WTC11 (cell line): ENCODE results near the gene PINK1. TPM values are rescaled to one million over a fixed set of nuclear protein-coding genes. Genes with fewer than 3 reads are reported as not detected.

Source experiments
- ATAC-seq: fragments of 200-7000 bp; cut with Tn5 transposase; 2 replicates; pipeline ENCODE4 v1.10.0; 2021; ENCODE audit warnings: mild to moderate bottlenecking, moderate library complexity
- CTCF ChIA-PET: fragments of 300-600 bp; sonication (Branson Sonifier 250); formaldehyde crosslinking; loops from one replicate; lab custom pipeline; 2021; ENCODE audit warnings: antibody characterized with exemption; lab: Charles Lee
- POLR2A ChIA-PET: fragments of 350-600 bp; sonication (Branson Sonifier 250); formaldehyde crosslinking; loops from one replicate; lab custom pipeline; 2021; ENCODE audit warnings: antibody characterized with exemption; lab: Charles Lee
- DNase-seq: peaks from one replicate; pipeline ENCODE4 v3.0.0; 2021; ENCODE audit warnings: low spot score
- H3K27ac Mint-ChIP-seq: 2 replicates; pipeline ENCODE4 v1.8.0; 2021; ENCODE audit warnings: mixed read lengths
- H3K27me3 Mint-ChIP-seq: 2 replicates; pipeline ENCODE4 v1.8.0; 2021; ENCODE audit warnings: low read depth, mild to moderate bottlenecking, moderate library complexity, mixed read lengths
- H3K36me3 Mint-ChIP-seq: 2 replicates; pipeline ENCODE4 v1.8.0; 2021; ENCODE audit warnings: mixed read lengths
- H3K4me1 Mint-ChIP-seq: 2 replicates; pipeline ENCODE4 v1.8.0; 2022; ENCODE audit warnings: mixed read lengths
- H3K4me3 Mint-ChIP-seq: 2 replicates; pipeline ENCODE4 v1.8.0; 2021; ENCODE audit warnings: mild to moderate bottlenecking, moderate library complexity, mixed read lengths
- H3K9me3 Mint-ChIP-seq: 2 replicates; pipeline ENCODE4 v1.8.0; 2021; ENCODE audit warnings: mixed read lengths
- CREB1 ChIP-seq: sonication (generic); formaldehyde crosslinking; IDR thresholded peaks from 2 replicates; pipeline ENCODE4 v1.8.0; 2023; ENCODE audit warnings: mild to moderate bottlenecking, missing genetic modification reagents
- ETV6 ChIP-seq: sonication (generic); formaldehyde crosslinking; IDR thresholded peaks from 2 replicates; pipeline ENCODE4 v1.8.1; 2022; ENCODE audit warnings: mild to moderate bottlenecking, missing genetic modification reagents
- FOXK1 ChIP-seq: sonication (generic); formaldehyde crosslinking; IDR thresholded peaks from 2 replicates; pipeline ENCODE4 v1.8.0; 2022; ENCODE audit warnings: mild to moderate bottlenecking, moderate library complexity, missing genetic modification reagents
- FOXP1 ChIP-seq: sonication (generic); formaldehyde crosslinking; IDR thresholded peaks from 2 replicates; pipeline ENCODE4 v1.8.0; 2022; ENCODE audit warnings: missing genetic modification reagents, mild to moderate bottlenecking, moderate library complexity, borderline replicate concordance
- GRHL2 ChIP-seq: fragments of 250-450 bp; sonication (Bioruptor Pico); IDR thresholded peaks from 2 replicates; pipeline ENCODE4 v1.8.0; 2022; ENCODE audit warnings: mild to moderate bottlenecking, moderate library complexity; ENCODE audit not compliant: insufficient replicate concordance, severe bottlenecking
- GTF2I ChIP-seq: fragments of 250-450 bp; sonication (Bioruptor Pico); conservative IDR thresholded peaks from 2 replicates; pipeline ENCODE4 v1.4.0; 2021; ENCODE audit warnings: mild to moderate bottlenecking
- MXD4 ChIP-seq: fragments of 250-450 bp; sonication (Bioruptor Pico); IDR thresholded peaks from 2 replicates; pipeline ENCODE4 v1.8.0; 2021; ENCODE audit warnings: mild to moderate bottlenecking, moderate library complexity, borderline replicate concordance
- NFYB ChIP-seq: sonication (generic); formaldehyde crosslinking; conservative IDR thresholded peaks from 2 replicates; pipeline ENCODE4 v1.8.0; 2022; ENCODE audit warnings: low read depth, missing genetic modification reagents
- OVOL2 ChIP-seq: fragments of 250-450 bp; sonication (Bioruptor Pico); IDR thresholded peaks from 2 replicates; pipeline ENCODE4 v1.9.0; 2021; ENCODE audit warnings: mild to moderate bottlenecking, borderline replicate concordance
- TEAD1 ChIP-seq: sonication (generic); formaldehyde crosslinking; IDR thresholded peaks from 2 replicates; pipeline ENCODE4 v1.8.0; 2022; ENCODE audit warnings: mild to moderate bottlenecking, missing genetic modification reagents
- ZNF219 ChIP-seq: sonication (generic); formaldehyde crosslinking; IDR thresholded peaks from 2 replicates; pipeline ENCODE4 v1.8.0; 2023; ENCODE audit warnings: missing genetic modification reagents, mild to moderate bottlenecking, borderline replicate concordance
- ZNF263 ChIP-seq: sonication (generic); formaldehyde crosslinking; IDR thresholded peaks from 2 replicates; pipeline ENCODE4 v1.8.1; 2022; ENCODE audit warnings: low read depth, mild to moderate bottlenecking, moderate library complexity, missing genetic modification reagents
- total RNA-seq: library from RNA; stranded (reverse); gene quantifications from 3 replicates; pipeline ENCODE4 v1.2.3, GENCODE V29; 2021
- TF ChIP-seq, protein P1 (sequence below): sonication (generic); formaldehyde crosslinking; IDR thresholded peaks from 2 replicates; pipeline ENCODE4 v1.8.1; 2023; ENCODE audit warnings: mild to moderate bottlenecking, missing genetic modification reagents
- TF ChIP-seq, protein P2 (sequence below): sonication (generic); formaldehyde crosslinking; conservative IDR thresholded peaks from 2 replicates; pipeline ENCODE4 v1.8.1; 2022; ENCODE audit warnings: mild to moderate bottlenecking, missing genetic modification reagents
- TF ChIP-seq, protein P3 (sequence below): sonication (generic); formaldehyde crosslinking; IDR thresholded peaks from 2 replicates; pipeline ENCODE4 v1.8.1; 2023; ENCODE audit warnings: mild to moderate bottlenecking, missing genetic modification reagents, moderate library complexity
- TF ChIP-seq, protein P4 (sequence below): sonication (generic); formaldehyde crosslinking; IDR thresholded peaks from 2 replicates; pipeline ENCODE4 v1.8.1; 2022; ENCODE audit warnings: mild to moderate bottlenecking, moderate library complexity, missing genetic modification reagents
- TF ChIP-seq, protein P5 (sequence below): sonication (generic); formaldehyde crosslinking; IDR thresholded peaks from 2 replicates; pipeline ENCODE4 v1.8.1; 2023; ENCODE audit warnings: mild to moderate bottlenecking, missing genetic modification reagents, borderline replicate concordance
- TF ChIP-seq, protein P6 (sequence below): sonication (generic); formaldehyde crosslinking; IDR thresholded peaks from 2 replicates; pipeline ENCODE4 v1.8.1; 2022; ENCODE audit warnings: missing genetic modification reagents, borderline replicate concordance

Gene PINK1
- total RNA-seq, 1 experiment from 2014 or later = 47.7 TPM

DNA sequence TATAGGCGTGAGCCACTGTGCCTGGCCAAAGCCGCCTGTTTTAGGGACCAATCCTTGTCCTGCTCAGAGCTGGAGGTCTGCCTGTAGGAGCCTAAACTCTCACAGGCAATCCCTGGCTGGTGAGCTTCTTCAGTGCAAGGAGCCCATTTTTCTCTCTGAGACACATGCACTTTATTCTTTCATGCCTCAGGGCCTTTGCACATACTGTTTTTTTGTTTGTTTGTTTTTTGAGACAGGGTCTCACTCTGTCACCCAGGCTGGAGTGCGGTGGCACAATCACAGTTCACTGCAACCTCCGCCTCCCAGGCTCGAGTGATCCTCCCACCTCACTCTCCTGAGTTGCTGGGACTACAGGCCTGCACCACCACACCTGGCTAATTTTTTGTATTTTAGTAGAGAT lies 21.6 kb upstream of the PINK1 start (continued):
- TF ChIP-seq, protein P1, sequence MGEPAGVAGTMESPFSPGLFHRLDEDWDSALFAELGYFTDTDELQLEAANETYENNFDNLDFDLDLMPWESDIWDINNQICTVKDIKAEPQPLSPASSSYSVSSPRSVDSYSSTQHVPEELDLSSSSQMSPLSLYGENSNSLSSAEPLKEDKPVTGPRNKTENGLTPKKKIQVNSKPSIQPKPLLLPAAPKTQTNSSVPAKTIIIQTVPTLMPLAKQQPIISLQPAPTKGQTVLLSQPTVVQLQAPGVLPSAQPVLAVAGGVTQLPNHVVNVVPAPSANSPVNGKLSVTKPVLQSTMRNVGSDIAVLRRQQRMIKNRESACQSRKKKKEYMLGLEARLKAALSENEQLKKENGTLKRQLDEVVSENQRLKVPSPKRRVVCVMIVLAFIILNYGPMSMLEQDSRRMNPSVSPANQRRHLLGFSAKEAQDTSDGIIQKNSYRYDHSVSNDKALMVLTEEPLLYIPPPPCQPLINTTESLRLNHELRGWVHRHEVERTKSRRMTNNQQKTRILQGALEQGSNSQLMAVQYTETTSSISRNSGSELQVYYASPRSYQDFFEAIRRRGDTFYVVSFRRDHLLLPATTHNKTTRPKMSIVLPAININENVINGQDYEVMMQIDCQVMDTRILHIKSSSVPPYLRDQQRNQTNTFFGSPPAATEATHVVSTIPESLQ = no peak
- TF ChIP-seq, protein P2, sequence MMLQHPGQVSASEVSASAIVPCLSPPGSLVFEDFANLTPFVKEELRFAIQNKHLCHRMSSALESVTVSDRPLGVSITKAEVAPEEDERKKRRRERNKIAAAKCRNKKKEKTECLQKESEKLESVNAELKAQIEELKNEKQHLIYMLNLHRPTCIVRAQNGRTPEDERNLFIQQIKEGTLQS (CRISPR knock-in tag) = no peak
- TF ChIP-seq FOXP1 (CRISPR knock-in tag) (no peak), OVOL2 (CRISPR knock-in tag) (no peak)

DNA sequence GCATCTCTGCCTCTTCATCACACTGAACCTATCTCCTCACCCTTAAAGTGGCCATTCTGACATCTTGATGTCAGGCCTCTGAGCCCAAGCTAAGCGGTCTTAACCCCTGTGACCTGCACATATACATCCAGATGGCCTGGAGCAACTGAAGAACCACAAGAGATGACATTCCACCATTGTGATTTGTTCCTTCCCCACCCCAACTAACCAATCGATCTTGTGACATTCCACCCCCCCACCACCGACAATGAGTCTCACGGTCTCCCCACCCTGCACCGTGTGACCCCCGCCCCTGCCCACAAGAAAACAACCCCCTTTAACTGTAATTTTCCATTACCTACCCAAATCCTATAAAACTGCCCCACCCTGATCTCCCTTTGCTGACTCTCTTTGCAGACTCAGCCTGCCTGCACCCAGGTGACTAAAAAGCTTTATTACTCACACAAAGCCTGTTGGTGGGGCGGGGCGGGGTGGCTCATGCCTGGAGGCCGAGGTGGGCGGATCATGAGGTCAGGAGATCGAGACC lies 21.0 kb upstream of the PINK1 start:
- ATAC-seq (no peak; the same call in 1 of the 2 replicates), DNase-seq (no peak)
- H3K27me3 Mint-ChIP-seq = no peaks in the 10 kb centered on the region
- H3K4me3 Mint-ChIP-seq = no peak overlapping the region
- H3K9me3 Mint-ChIP-seq = no peaks in the 10 kb centered on the region
- H3K36me3 Mint-ChIP-seq = no peaks in the 10 kb centered on the region
- peaks cover 39% of the 10 kb centered on the region for H3K4me1 Mint-ChIP-seq
- no peak overlapping the region for H3K27ac Mint-ChIP-seq
- no peak for TF ChIP-seq FOXK1
- no peak for TF ChIP-seq GTF2I (CRISPR knock-in tag)
- TF ChIP-seq GRHL2 (CRISPR knock-in tag) = no peak
- TF ChIP-seq ZNF263 (CRISPR knock-in tag) = no peak
- no peak for TF ChIP-seq TEAD1 (CRISPR knock-in tag)
- TF ChIP-seq, protein P3, sequence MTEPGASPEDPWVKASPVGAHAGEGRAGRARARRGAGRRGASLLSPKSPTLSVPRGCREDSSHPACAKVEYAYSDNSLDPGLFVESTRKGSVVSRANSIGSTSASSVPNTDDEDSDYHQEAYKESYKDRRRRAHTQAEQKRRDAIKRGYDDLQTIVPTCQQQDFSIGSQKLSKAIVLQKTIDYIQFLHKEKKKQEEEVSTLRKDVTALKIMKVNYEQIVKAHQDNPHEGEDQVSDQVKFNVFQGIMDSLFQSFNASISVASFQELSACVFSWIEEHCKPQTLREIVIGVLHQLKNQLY (CRISPR knock-in tag) = no peak
- TF ChIP-seq, protein P4, sequence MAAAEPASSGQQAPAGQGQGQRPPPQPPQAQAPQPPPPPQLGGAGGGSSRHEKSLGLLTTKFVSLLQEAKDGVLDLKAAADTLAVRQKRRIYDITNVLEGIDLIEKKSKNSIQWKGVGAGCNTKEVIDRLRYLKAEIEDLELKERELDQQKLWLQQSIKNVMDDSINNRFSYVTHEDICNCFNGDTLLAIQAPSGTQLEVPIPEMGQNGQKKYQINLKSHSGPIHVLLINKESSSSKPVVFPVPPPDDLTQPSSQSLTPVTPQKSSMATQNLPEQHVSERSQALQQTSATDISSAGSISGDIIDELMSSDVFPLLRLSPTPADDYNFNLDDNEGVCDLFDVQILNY (CRISPR knock-in tag) = no peak
- no peak for TF ChIP-seq CREB1 (CRISPR knock-in tag)
- TF ChIP-seq, protein P2 (CRISPR knock-in tag) = no peak
- TF ChIP-seq MXD4 (CRISPR knock-in tag) = no peak
- TF ChIP-seq, protein P5, sequence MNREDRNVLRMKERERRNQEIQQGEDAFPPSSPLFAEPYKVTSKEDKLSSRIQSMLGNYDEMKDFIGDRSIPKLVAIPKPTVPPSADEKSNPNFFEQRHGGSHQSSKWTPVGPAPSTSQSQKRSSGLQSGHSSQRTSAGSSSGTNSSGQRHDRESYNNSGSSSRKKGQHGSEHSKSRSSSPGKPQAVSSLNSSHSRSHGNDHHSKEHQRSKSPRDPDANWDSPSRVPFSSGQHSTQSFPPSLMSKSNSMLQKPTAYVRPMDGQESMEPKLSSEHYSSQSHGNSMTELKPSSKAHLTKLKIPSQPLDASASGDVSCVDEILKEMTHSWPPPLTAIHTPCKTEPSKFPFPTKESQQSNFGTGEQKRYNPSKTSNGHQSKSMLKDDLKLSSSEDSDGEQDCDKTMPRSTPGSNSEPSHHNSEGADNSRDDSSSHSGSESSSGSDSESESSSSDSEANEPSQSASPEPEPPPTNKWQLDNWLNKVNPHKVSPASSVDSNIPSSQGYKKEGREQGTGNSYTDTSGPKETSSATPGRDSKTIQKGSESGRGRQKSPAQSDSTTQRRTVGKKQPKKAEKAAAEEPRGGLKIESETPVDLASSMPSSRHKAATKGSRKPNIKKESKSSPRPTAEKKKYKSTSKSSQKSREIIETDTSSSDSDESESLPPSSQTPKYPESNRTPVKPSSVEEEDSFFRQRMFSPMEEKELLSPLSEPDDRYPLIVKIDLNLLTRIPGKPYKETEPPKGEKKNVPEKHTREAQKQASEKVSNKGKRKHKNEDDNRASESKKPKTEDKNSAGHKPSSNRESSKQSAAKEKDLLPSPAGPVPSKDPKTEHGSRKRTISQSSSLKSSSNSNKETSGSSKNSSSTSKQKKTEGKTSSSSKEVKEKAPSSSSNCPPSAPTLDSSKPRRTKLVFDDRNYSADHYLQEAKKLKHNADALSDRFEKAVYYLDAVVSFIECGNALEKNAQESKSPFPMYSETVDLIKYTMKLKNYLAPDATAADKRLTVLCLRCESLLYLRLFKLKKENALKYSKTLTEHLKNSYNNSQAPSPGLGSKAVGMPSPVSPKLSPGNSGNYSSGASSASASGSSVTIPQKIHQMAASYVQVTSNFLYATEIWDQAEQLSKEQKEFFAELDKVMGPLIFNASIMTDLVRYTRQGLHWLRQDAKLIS (CRISPR knock-in tag) = no peak
- TF ChIP-seq, protein P6, sequence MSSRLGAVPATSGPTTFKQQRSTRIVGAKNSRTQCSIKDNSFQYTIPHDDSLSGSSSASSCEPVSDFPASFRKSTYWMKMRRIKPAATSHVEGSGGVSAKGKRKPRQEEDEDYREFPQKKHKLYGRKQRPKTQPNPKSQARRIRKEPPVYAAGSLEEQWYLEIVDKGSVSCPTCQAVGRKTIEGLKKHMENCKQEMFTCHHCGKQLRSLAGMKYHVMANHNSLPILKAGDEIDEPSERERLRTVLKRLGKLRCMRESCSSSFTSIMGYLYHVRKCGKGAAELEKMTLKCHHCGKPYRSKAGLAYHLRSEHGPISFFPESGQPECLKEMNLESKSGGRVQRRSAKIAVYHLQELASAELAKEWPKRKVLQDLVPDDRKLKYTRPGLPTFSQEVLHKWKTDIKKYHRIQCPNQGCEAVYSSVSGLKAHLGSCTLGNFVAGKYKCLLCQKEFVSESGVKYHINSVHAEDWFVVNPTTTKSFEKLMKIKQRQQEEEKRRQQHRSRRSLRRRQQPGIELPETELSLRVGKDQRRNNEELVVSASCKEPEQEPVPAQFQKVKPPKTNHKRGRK (CRISPR knock-in tag) = no peak
- TF ChIP-seq ETV6 (CRISPR knock-in tag) = no peak
- no peak for TF ChIP-seq ZNF219 (CRISPR knock-in tag)
- TF ChIP-seq NFYB (CRISPR knock-in tag) = no peak
- CTCF ChIA-PET = interaction anchor here (2.9 kb wide), 1 partner anchor 37 kb away, joined by 14 read pairs; no protein-coding TSS in a partner anchor
- POLR2A ChIA-PET = interaction anchor here (0.6 kb wide), 1 partner anchor 84 kb away, joined by 3 read pairs; no protein-coding TSS in a partner anchor
